Measurements from ENCODE around the gene DPT.

The DPT gene

DNA sequence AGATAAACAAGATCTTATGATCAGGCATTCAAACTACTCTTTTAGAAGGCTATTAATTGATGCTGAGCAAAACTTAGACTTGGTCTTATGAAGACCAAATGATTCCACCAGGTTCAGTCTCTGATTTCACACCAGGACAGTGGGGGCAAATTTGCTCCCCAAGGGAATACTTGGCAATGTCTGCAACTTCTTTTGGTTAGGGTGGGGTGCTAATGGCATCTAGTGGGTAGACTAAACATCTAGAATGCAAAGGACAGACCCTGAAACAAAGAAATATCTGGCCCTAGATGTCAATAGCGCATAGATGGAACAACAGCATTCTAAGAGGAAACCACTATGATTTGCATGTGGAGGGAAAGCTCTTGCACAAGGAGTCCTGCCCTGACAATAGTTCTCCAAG lies 30.6 kb downstream of the DPT start:
- DNase-seq, result no peak

DNA sequence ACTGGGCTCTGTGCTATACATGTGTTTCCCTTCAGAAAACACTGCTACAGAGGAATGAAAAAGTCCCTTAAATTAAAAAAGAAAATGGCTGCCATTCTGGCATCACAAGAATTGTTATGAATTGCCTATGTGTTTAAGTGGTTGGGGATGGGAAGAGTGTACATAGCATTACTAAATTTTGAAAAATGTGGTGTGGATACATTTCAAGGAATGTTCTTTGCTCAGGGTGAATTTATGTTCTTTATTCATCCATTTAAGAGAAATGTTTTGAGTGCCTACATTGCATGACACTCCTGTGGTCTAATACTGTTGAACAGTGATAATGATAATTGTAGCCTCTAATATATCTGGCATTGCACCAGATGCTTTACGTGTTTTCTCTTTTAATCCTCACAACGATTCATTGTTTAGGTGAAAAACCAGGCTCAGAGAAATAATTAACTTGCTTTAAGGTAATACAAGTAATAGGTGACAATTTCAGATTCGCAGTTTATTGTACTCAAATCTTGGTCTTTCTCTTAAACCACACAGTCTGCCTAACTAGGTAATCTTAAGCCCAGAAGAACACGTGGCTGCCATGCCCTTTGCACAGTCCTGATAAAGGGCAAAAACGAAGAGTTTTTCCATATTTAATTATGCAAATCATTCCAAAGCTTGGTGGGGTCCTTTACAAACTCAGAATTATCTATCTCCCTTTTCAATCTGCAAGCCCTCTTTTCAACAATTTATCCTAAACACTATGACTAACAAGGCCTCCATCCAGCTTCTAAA lies 31.5 kb downstream of the DPT start:
- DNase-seq, result peak; percentile 23

DNA sequence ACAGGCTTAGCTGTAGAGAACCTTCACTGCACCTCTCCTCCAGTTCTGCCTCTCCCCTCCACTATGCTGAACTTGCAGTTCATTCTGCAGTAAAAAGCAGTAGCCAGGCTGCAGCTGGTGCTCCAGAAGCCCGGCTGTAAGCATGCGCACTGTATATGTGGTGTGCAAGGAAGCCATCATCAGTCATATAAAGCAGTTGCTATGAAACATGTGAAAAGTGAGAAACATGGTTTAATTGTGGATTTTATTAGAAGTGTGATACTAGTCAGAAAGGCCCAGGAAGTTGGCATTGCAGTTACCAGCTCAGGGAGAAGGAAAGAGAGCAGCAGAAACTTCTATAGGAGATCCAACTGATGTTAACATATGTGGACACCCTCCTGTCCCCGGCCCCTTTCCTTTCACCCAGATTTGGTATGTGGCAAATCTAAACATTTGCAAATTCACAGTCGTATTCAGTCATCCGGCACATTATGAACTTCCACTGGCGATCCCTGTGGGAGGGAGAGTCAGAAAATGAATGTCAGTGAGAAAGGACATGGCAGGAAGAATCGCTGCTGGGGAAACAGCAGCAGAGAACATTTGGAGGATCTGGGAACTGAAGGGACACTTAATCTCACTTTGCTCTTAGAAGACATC lies 32.8 kb downstream of the DPT start:
- DNase-seq, result no peak

DNA sequence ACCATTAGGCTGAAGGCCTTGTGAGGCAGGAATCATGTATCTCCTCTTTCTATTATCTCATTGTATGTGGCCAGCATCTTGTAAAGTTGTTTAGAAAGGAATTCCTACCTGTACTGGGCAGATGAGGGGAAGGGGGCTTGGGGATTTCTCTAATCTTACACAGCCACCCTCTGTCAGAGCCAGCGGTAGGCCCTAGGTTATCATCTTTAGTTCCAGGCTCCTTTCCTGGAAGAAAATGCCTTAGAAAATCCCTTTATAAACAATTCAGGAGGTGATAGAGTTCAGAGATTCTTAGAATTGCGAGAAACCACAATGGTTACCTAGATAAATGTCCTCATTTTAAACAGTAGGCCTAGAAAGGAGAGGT lies 35.2 kb downstream of the DPT start:
- no peak for DNase-seq

DNA sequence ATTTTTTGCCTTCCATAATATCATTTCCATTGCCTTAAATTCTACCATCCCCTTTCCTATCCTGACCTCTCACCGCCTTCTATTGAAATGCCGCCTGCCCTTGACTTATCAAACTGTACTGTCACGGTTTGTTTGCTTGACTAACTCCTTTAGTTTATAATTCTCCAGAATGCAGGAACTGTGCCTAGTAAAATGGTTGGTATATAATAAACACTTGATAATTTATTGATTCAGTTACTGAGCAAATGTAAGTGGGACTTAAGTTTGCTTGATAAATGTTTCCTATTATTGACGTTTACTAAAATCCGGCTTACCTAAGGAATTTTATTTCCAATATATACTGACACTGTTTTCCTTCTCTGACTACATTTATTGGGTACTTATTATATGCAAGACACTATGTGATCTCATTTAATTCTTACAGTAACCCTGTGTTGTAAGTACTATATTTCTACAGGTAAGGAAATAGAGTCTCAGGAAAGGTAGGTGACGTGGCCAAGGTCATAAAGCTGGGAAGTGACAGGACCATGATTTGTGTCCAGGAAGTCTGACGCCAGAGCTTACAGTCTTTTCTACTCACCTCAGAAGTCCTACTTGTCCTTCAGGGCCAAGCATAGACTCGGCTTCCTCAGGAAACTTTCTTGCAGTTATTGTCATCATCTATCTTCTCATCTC lies 35.7 kb downstream of the DPT start:
- DNase-seq, result no peak

DNA sequence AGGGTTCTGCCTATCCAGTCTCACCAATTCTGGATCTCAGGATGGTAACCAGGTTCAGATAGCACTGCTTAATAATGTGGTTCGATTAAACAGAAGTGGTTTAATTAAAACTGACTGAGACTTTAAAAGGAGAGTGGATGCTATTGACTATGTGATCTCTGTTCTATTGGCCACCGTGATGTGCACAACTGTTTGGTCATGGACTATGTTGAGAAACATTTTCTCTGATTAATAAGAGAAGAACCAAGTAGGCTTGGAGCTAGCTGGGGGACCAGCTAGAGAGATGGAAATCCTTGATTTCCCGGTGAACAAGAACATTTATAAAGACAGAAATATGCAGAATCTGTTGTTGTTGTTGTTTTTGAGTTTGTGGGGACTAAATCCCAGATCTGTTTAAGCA lies 36.5 kb downstream of the DPT start:
- DNase-seq, result no peak

DNA sequence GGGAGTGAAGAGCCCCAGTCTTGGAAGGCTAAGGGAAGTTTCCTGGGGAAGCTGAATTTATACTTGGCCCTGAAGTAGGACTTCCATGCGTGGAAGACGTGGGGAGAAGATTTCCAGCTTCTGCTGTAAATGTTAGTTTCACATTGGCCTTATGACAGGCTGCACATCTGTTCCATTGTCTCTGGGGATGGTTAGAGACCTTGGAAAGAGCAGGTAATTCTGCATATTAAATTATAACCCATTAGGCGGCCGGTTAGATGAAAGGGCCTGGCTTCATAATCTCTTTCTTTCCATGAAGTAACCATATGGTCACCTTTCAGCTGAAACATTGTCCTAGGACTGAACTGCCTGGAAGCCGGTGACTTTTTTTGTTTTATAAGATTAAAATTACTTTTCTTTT lies 37.5 kb downstream of the DPT start:
- DNase-seq, result no peak

DNA sequence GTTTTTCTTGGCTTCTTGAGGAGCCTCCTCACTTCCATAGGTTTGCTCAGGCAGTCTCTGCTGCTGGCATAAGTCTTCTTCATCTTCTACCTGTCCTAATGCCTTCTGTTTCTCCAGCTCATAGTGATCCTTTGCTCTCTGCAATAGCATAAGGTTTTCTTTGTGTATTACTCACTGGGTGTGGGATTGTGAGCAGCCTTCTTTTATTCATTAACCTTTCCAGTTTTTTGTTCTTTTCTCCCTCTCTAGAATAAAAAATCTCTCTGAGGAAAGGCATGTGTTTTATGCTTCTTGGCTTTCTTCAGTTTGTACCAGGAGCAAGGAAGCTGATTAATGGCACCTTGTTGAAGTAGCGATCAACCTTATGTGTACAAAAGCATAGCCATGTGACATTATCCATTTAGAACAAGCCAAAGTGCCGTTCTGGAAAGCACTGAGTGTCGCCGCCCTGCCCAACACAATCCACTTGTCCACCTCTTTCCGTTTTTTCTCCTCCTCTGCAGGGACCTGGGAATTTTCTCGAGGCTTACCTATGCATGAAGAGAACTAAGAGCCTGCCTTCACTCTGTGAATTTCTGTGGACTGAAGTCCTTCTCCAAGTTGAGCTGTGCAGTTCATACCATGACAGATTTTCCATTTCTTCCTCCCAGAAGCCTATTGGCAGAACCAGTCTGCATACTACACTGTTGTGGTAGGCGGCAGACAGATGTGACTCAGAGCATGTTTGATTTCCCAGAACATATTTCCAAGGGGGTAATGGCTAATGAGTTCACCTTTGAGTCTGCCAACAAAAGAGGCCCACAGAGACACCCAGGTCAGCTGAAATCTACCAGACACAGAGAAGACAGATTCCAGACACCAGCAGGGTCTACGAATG lies 39.0 kb downstream of the DPT start:
- no peak for DNase-seq

DNA sequence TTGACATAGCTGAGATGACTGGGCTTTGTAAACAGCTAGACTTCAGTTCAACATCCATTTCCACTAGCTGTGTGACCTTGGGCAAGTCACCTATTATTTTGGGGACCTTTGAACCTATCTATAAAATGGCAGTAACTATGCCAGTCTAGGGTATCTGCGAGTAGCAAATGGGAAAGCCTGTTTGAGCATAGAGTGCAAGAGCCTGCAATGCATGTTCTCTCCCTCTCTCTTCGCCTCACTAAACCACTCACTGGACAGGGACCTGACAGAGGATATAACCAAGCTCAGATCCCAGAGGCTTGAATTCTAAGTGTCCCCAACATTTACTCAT lies 39.7 kb downstream of the DPT start:
- DNase-seq, result no peak

DNA sequence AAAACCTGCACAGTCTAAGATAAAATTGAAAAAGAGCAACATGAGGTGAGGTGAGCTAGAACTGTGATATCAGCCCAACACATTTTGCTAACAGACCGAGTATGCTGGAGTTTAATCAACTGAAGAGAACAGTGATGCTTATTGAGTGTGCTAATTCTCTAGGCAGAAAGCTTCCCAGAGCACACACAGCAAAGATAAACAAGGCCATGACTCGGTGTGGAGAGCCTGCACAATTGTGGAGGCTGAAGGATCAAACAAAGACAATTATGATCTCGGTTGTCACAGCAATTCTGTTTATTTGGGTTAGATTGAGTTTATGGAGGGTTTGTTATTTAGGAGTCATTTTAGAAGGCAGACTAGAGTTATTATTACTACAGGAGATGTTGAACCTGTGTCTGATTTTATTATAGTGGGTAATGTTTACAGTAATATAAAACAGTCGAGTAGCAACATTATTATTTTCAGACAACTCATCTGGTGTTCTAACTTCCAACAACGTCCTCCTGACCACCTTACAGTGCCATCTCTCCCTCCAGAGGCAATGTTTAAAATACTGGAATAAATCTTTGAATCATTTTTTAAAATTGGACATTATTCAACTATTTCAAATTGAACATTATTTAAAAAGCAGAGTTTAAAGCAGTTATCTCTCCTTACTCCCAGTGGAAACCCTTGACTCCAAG lies 40.2 kb downstream of the DPT start:
- no peak for DNase-seq

DNA sequence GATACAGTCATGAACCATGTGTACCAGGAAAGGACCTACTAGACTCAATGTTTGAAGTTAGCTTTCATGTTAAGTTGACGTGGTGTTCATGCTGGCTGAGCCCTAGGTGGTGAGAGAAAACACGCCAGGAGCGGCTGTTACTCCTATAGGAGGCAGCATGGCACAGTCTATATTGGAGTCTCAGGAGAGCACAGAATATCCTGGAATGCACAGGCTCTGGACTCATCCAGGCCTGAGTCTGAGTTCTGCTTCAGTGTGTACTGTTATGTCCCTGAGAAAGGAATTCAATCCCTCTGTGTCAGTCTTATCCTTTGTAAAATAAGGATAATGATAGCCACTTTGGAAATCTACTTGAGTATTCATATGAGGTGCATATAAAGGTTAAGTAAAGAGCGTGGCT lies 41.2 kb downstream of the DPT start:
- no peak for DNase-seq

DNA sequence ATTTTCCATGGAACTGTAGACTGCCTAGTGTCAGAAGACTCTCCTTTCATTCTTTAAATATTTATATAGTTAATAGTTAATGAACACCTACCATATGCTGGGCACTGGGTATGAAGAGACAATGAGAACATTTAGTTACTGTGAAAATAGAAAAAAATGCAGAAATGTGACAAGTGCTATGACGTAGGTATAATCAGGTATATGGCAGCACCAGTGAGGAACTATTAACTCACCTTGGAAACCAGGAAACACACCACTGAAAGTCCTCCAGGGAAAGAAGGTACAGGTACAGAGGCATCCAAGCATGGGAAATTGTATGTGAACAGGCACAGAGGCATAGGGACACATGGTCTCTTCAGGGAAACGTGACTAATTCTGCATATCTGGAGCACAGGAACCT lies 42.3 kb downstream of the DPT start:
- DNase-seq, result no peak

DNA sequence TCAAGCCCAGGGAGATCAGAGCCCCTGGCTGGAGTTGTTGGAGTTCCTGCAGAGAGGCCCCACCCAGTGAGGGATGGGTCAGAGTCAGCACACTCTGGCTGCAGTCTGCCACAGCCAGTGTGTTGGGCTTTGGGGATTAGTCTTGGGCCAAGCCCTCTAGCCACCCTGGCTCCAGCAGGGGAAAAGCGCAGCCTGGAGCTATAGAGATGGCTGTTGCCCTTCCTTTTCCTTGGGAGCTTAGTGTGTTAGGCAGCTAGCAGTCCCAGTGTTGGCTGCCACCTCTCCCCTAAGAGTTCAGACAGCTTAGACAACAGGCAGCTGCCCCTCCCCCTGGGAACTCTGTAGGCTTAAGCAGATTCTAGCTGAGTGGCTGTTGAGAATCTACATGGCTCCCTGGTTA lies 45.1 kb downstream of the DPT start:
- DNase-seq, result no peak

DNA sequence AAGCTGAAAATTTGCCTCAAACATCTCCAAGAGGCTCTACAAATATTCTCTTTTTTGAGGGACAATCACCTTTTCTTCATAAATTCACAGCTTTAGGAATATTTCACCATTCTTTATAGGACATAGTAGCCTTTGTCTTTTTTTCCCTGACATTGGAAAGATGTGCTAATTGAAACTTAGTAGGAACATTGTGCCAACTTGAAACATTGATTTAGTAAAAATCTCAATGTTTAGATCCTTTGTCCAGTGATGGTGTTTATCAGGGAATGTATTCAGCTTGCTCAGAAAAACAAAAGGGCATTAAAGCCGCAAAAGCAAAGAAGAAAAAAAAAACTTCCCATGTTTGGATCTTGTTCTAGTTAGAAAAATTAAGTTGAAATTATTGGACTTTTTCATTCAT lies 52.1 kb downstream of the DPT start:
- no peak for DNase-seq

DNA sequence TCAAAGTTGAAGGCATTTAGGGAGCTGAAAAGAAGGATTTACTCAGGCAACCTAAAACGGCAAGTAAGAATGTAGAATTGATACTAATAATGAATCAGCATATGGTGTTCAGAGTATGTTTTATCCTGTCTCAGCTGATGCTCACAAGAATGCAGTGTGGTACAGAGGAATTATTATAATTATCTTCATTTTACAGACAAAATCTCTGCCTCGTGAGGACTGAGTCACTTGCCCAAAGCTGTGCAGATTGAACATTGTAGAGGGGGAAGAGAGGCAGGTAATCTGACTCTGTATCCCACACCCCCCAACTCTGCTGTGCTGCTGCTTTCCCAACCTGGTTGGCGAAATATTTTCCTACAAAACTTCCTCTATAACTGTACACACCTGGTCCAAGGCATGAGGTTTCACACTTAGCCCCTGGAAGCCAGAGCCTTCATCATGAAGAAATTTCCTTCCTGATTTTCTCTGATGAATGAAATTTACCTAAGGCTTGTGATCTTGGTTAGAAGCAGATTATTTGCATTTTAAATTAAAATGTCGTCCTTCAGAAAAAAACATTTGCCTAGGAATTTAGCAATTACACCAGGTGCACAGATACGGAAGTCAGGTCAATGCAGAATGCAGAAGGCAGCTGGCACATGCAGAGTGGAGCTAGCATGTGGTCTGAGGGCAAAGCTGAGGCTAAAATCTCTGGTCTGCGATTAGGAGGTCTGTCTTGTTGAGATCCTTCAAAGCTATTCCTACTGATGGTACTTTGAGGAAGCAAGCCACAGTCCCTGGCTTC lies 52.8 kb downstream of the DPT start:
- no peak for DNase-seq

DNA sequence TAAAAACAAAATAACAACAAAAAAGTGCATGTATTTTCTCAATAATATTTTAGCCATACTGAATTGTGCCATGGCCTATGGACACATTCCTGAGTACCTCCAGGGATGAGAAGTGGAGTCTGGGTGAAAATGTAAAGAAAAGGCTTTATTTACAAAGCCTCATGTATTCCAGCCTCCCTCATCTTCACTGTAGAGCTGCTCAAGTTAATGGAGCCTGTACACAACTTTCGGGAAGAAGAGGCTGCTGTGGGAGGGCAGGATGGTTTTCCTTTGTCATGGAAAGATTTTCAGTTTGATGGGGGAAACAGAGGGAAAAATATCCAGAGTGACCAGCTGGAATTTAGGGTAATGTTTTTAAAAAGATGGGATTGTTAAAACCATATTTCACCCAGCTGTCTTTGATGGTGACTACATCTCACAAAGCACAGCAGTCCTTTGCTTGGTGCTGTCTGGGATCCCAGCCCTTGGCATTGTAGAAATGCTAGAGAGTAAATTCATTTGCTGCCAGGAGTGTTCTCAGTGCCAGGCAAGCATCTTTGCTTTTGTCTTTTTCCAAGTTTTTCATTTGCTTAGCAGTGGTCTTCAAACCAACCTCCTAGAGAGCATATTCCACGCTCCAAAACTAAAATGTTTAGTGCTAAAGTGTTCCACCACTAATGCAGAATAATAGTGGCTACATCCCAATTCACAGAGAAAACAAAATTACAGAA lies 54.9 kb downstream of the DPT start:
- no peak for DNase-seq

DNA sequence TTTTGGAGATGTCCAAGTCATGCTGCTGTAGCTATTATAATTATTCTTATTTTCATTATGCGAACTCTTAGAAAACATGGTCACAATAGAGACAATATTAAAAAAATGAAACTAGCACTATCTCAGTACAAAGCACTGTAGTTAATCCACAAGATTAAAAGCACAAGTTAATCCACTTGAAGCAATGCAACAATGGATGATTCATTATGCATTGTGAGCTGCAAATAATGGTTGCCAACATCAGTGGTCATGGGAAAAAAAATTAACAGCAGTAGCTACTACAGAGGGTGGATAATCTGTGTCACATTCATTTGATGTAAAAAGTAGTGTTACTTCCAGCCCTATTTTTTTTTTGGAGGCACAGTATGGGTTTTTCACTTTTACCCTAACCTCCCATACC lies 56.7 kb downstream of the DPT start:
- no peak for DNase-seq

DNA sequence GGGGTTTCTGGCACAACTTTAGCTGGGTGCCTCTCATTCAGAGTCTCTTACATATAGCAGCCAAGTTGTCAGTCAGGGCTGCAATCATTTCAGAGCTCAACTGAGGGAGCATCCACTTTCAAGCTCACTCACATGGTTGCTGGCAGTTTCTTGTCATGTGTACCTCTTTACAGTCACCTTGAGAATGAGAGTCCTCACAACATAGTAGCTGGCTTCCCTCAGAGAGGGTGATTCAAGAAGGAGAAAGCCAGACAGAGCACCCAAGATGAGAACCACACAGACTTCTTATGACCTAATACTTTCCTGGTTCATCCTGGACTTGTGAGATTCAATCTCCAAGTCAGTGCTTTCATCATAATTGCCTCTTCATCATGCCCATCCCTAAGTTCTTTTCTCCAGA lies 57.2 kb downstream of the DPT start:
- no peak for DNase-seq

DNA sequence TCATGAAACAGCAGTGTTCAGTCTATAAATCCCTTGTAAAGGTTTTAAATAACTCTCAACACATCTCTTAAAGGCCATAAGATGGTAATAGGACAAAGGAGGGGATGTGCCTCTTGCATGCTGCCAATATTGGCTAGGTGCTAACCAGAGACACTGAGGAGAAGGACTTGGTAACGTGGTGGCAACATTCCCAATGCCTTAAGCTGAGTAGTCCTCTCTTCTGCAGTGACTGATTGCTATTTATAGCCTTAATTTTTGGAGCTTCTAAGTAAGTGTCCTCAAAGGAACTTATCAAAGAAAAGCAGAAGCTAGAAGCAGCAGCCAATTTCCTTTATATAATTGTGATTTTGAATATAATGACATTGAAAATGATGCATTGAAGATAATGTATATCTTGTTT lies 63.0 kb downstream of the DPT start:
- no peak for DNase-seq

DNA sequence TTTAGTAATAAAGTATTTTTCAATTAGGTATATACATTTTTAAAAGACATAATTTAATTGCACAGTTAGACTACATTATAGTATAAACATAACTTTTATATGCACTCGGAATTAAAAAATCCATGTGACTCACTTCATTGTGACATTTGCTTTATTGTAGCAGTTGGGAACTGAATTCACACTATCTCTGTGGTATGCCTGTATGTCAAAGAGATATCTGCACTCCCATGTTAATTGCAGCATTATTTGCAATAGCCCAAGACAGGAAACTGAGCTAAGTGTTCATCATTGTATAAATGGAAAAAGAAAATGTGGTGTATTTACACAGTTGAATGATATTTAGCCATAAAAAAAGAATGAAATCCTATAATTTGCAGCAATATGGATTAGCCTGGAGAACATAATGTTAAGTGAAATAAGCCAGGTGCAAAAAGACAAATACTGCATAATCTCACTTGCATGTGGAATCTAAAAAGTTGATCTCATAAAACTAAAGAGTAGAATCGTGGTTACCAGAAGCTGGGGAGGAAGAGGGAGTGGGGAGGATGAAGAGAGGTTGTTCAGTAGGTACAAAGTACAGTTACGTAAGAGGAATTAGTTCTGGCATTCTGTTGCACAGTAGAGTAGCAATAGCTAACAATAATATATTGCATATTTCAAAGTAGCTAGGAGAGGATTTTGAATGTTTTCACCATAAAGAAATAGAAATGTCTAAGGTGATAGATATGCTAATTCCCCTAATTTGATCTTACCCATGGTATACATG lies 64.8 kb downstream of the DPT start:
- DNase-seq, result no peak
